HG03039 (cell line): ENCODE measurements around the gene OARD1.
A peak's percentile ranks its signal among the peaks of the same experiment; 100 is the strongest.

Source experiments
- ATAC-seq: cut with Tn5 transposase; IDR thresholded peaks from one replicate; pipeline ENCODE4 v1.9.1; 2021; ENCODE audit warnings: mild to moderate bottlenecking, moderate library complexity; ENCODE audit not compliant: unreplicated experiment

The OARD1 gene

GRCh38 chr6:41075651-41076626 lies 3.8 kb upstream of the OARD1 start:
- no peak for ATAC-seq

- ATAC-seq: no peak
These were observed 2.7 kb upstream of the OARD1 start for GRCh38 chr6:41074692-41075436.

DNA sequence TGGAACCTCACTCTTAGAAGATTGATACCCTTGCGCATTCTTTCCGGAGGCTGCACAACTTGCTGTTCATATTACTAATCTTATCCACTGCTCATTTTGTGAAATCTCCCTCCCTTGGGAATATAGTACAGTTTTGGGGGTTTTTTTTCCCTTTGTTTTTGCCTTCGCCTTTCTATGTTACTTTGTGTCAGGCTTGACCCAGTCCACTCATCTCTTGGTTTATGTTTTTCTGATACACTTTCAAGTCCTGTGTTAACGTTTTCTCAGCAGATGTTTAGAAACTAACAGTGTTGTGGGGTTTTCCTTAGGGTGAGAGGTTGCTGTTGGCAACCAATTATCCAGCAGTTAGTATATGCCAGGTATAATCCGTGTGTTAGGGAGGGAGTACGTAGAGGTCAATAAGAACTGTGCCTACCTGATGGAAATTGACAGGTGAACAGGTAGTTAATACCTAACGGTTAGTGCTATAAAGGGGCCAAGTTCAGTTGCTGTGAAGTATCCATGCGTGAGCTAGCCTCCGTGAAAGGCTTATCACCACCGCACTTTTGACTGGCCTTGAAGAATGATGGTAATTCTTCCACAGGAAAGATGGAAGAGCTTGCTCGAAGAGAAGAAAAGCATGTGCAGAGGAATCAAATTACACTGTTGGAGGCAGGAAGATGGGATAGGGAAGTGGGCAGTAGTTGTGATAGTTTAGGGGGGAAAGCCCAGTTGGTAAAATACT lies 2.0 kb upstream of the OARD1 start:
- ATAC-seq: no peak

- ATAC-seq: peak; percentile 25
These were observed 1.2 kb upstream of the OARD1 start for GRCh38 chr6:41073203-41073967.

DNA sequence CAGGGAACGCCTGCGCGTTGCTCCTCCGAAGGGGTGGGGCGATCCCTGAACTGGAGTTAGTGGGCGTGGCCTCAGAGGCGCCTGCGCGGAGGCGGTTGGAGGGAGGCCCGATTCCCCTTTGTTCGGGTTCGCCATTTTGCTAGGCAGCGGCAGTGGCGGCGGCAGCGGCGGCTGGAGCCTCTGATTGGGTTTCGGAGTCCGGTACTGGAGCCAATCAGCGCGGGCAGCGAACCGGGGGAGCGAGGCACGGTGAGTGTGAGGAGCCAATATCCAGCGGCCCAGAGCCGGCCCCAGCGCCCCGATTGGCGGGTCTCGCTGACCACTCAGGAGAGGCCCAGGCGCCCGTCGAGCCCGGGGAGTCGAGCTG lies 663 bp upstream of the OARD1 start, which contains the start of gene NFYA:
NFYA (plus strand) TSS at position 139 of the 367 bp plus-strand sequence. CDS start 6,116 bp downstream, outside the sequence.
- peak; percentile 59 for ATAC-seq

DNA sequence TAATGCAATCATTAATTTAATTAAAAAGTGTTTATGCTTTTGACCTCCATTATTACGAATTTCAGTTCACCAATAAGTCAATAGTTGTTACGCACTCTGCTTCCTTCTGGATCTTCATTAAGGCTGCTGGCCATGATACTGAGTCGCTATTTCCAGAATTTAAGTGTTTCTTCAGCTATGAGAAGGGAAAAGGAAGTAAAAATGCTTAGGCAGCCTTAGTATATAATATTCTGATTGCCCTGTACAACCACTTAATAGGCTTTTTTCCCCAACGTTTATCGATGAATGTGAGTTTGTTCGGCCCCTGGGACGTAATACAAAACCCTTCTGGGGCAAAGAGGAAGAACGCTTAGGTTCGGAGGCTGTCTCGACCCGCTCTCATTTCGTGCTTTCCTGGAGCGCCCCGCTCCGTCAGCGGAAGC lies 644 bp downstream of the OARD1 start:
- ATAC-seq: no peak

DNA sequence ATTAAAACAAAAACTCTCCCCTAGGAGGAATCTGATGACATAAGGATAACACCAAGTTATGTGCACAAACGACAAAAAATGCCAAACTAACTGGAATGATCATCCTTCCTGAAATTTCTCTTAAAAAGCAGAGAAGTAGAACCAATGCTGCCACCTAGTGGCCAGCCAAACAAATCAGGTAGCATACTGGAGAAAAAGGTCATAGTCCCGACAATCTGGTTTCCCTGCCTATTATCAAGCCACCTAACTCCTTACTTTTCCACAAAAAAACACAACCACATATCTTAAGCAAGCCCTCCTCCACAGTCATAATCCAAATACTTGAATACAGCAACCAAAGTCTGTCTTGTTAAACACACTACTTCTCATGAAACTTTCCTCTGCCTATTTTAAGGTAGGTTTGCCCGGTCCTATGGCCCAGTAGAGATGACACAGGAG lies 5.3 kb downstream of the OARD1 start:
- ATAC-seq: no peak

DNA sequence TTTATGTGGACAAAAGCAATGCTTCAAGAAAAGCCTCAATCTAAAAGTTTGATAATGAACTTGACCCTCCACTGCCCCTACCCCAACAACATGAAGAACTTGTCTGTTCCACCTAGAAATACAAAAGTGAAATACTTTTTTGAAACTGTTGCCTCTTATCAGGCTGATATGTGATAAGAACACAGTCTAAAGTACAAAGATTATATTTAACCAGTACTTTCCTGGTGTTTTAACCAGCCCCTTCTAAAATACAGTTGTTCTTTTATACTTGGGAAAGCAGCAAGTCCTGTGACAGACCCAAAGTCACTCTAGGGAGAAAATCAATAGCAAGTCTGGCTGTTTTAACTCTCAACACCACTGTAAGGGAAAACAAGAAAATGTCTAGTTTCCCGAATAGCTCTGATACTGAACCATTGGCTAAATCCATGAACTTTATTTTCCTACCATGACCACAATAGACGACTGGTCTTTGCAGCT lies 6.6 kb downstream of the OARD1 start:
- no peak for ATAC-seq

DNA sequence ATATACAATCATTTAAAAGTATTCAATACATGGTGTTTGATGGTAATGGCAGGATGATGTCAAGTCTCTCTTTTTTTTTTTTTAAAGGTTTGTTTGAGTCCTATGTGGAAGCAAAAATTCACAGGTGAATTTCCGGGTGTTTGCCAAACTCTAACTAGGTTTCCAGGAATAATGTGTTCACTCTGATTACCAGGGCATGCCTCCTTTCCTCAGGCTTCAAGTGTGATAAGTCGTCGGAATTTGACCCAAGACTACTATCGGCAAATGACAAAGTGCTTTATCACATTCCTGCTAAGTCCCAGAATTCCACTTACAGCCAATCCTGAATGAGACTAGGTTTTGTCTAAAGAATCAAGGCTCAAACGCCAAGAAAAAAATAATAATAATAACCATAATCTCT lies 7.3 kb downstream of the OARD1 start:
- ATAC-seq: no peak

DNA sequence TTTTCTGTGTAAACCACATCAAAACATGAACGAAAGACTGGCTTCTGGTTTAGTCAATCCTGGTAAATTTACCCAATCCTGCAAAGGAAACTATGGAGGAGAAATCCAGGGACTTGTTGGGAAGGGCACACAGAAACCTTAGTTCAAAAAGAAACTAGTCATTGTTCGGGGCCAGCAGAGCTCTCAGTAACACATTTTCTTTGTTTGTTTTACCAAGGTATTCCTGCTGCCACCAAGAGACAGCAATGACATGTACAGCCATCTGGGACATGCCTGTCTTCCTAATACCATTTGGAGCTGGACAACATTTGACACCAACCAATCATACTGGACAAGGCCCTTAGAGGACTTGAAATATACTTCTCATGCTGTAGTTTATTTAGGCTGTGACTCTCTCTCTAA lies 8.3 kb downstream of the OARD1 start:
- no peak for ATAC-seq

- ATAC-seq: no peak
These were observed 10.1 kb downstream of the OARD1 start for GRCh38 chr6:41062056-41062455.

- no peak for ATAC-seq
These were observed 10.9 kb downstream of the OARD1 start for GRCh38 chr6:41061196-41061726.

GRCh38 chr6:41059556-41059955 lies 12.6 kb downstream of the OARD1 start:
- no peak for ATAC-seq

DNA sequence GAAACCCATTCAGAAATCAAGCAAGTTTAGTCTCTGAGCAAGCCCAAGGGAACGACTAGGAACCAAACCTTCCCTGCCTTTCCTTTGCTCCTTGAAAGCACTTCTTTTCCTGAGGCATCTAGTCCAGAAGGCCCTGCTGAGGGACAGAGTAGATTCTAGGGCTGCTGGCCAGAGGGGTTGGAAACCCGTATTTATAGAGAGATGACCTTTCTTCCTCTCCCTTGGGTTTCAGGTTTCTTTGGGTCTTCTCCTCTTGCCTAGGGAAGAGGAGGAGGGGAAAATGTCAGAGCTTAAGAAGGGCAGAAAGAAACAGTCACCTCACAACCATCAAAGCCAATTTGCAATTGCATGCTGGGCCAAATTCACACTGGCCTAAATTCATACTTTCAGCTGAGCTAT lies 13.4 kb downstream of the OARD1 start:
- no peak for ATAC-seq

GRCh38 chr6:41056768-41057490 lies 15.2 kb downstream of the OARD1 start:
- ATAC-seq: no peak

DNA sequence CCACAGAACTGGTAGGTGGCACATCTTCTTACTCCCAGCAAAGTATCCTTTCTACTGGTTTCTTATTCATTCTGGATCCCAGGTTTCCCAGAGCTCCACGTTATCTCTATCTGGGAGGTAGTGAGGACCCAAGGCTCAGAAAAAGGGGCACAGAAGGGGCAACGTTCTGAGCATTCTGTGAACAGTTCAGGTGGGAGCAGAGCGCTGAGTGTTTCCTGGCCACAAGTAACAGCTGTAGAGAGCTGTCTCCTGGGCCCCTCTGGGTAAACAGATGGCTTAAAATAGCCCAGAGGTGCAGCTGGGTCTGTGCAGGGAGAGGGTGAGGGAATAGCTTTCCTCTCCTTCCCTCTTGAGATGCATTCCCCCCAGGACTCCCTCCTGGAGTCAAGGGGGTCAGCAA lies 17.0 kb downstream of the OARD1 start:
- no peak for ATAC-seq

GRCh38 chr6:41054511-41054910 lies 17.6 kb downstream of the OARD1 start:
- ATAC-seq: no peak

DNA sequence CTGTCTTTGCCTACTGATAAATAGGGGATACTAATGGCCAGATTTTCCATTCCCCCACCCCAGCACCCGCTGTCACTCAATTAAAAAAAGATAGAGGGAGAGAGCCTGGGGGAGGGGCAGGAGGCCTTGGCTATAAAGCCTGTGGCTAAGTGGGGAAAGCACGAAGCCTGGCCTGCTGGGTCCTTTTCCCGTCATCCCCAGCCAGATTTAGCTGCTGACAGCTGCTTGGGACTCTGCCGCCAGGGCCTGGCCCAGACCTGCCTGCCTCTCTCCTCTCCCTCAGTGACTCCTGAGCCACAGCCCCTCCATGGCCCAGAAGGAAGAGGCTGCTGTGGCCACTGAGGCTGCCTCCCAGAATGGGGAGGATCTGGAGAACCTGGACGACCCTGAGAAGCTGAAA lies 19.1 kb downstream of the OARD1 start, which contains the start of gene APOBEC2:
APOBEC2 (plus strand) TSS at position 162 of the 400 bp plus-strand sequence; CDS start at position 308, 146 bp downstream.
- no peak for ATAC-seq

- no peak for ATAC-seq
These were observed 20.3 kb downstream of the OARD1 start for GRCh38 chr6:41051873-41052272.
